ENCODE data around the gene HAND1.

HAND1 gene

GRCh38 chr5:154451957-154452356 is 26.1 kb downstream of the HAND1 start:
- Histone ChIP-seq H3K4me3 (ENCODE audit: insufficient read depth, low read length, poor library complexity, severe bottlenecking) (no peak overlapping the region), H3K27ac (ENCODE audit: low read depth, low read length) (no peak overlapping the region), H3F3A (ENCODE audit: insufficient read depth) (0 out of 2 replicates have a peak, but pooled peaks cover 3% of the 10 kb centered on the region), H3K9me2 (replicated peaks; ENCODE audit: insufficient read depth, low read length) (no peaks in the 10 kb centered on the region), H3K9me3 (ENCODE audit: insufficient read depth, low read length) (no peaks in the 10 kb centered on the region), H4K20me1 (ENCODE audit: low read depth, low read length) (peaks cover 6% of the 10 kb centered on the region; the same call in 1 of the 2 replicates), H3K36me3 (ENCODE audit: low read length) (no peaks in the 10 kb centered on the region), H3K79me2 (ENCODE audit: insufficient read depth, low read length) (peaks cover 2% of the 10 kb centered on the region; the same call in 1 of the 2 replicates), H3K4me2 (ENCODE audit: low read depth, low read length, poor library complexity, severe bottlenecking) (no peak overlapping the region), H3K9ac (ENCODE audit: low read length) (no peak overlapping the region), H3K27me3 (ENCODE audit: low read length) (no peaks in the 10 kb centered on the region), H2AFZ (ENCODE audit: low read depth, low read length, severe bottlenecking) (no peak overlapping the region)
- no peak for TF ChIP-seq EZH2phosphoT487 (conservative IDR thresholded peaks at IDR 0.05; ENCODE audit: low read length)
- TF ChIP-seq CTCF (IDR thresholded peaks at IDR 0.05; ENCODE audit: insufficient read depth, low read length, poor library complexity, severe bottlenecking): no peak

- no peaks in the 10 kb centered on the region for H3K9me2 ChIP-seq (replicated peaks; ENCODE audit: insufficient read depth, low read length)
Measured at GRCh38 chr5:154449786-154450185, 28.2 kb downstream of the HAND1 start.

DNA sequence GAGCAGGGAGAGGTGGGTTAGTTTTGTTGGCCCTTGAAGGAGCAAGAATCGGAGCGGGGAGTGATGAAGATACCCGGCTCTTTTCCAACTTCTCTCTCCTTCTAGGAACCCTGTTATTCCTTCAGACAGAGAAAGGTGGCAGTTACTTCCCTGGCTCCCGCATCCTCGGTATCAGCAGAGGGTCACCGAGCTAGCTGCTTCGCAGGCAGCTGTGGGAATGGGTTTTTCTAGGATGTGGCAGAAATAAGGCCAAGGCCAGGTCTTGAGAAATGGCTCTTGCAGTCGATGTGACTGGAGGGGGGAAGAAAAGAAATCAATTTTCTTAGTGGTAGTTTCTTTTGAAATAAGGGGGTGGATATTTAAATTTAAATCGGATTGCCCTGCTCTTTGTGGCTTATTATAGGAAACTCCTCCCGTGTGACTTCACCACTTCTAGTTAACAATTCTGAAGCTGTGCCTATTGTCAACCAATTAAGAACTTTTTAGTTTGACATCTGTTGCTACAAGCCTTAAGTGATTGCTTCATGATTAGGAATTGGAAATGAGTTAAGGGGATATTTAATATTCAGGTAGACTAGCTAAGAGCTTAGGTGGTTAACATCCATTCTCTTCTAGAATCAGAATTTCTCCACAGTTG is 30.8 kb downstream of the HAND1 start:
- no peak for TF ChIP-seq EZH2phosphoT487 (conservative IDR thresholded peaks at IDR 0.05; ENCODE audit: low read length)
- TF ChIP-seq CTCF (IDR thresholded peaks at IDR 0.05; ENCODE audit: insufficient read depth, low read length, poor library complexity, severe bottlenecking): no peak
- Histone ChIP-seq H4K20me1 (ENCODE audit: low read depth, low read length) (peaks cover 6% of the 10 kb centered on the region; the same call in 1 of the 2 replicates), H3F3A (ENCODE audit: insufficient read depth) (0 out of 2 replicates have a peak, but pooled peaks cover 3% of the 10 kb centered on the region), H3K27ac (ENCODE audit: low read depth, low read length) (no peak overlapping the region), H3K9me3 (ENCODE audit: insufficient read depth, low read length) (no peaks in the 10 kb centered on the region), H3K4me3 (ENCODE audit: insufficient read depth, low read length, poor library complexity, severe bottlenecking) (peak overlapping the region; percentile 91), H2AFZ (ENCODE audit: low read depth, low read length, severe bottlenecking) (no peak overlapping the region), H3K79me2 (ENCODE audit: insufficient read depth, low read length) (peaks cover 3% of the 10 kb centered on the region; the same call in 1 of the 2 replicates), H3K9me2 (replicated peaks; ENCODE audit: insufficient read depth, low read length) (no peaks in the 10 kb centered on the region), H3K27me3 (ENCODE audit: low read length) (no peaks in the 10 kb centered on the region), H3K9ac (ENCODE audit: low read length) (peak overlapping the region; percentile 67), H3K36me3 (ENCODE audit: low read length) (no peaks in the 10 kb centered on the region), H3K4me2 (ENCODE audit: low read depth, low read length, poor library complexity, severe bottlenecking) (peak overlapping the region; percentile 71)

More at GRCh38 chr5:154449786-154450185, 28.2 kb downstream of the HAND1 start:
- Histone ChIP-seq H3K4me2 (ENCODE audit: low read depth, low read length, poor library complexity, severe bottlenecking) (no peak overlapping the region), H3F3A (ENCODE audit: insufficient read depth) (0 out of 2 replicates have a peak, but pooled peaks cover 3% of the 10 kb centered on the region), H3K79me2 (ENCODE audit: insufficient read depth, low read length) (peaks cover 3% of the 10 kb centered on the region; the same call in 1 of the 2 replicates), H3K9me3 (ENCODE audit: insufficient read depth, low read length) (no peaks in the 10 kb centered on the region), H3K27ac (ENCODE audit: low read depth, low read length) (no peak overlapping the region), H4K20me1 (ENCODE audit: low read depth, low read length) (peaks cover 6% of the 10 kb centered on the region; the same call in 1 of the 2 replicates), H3K4me3 (ENCODE audit: insufficient read depth, low read length, poor library complexity, severe bottlenecking) (no peak overlapping the region), H3K27me3 (ENCODE audit: low read length) (no peaks in the 10 kb centered on the region), H2AFZ (ENCODE audit: low read depth, low read length, severe bottlenecking) (no peak overlapping the region), H3K9ac (ENCODE audit: low read length) (no peak overlapping the region), H3K36me3 (ENCODE audit: low read length) (no peaks in the 10 kb centered on the region)
- TF ChIP-seq EZH2phosphoT487 (conservative IDR thresholded peaks at IDR 0.05; ENCODE audit: low read length): no peak
- no peak for TF ChIP-seq CTCF (IDR thresholded peaks at IDR 0.05; ENCODE audit: insufficient read depth, low read length, poor library complexity, severe bottlenecking)
